Endothelial cell (in vitro differentiated cells): ENCODE data around the gene R3HDM1. TPM values are rescaled to one million over a fixed set of nuclear protein-coding genes. Genes with fewer than 3 reads are reported as not detected.
"Not testable (repeated sequence)": the region's sequence is repeated elsewhere in the genome, so short reads cannot be mapped to it uniquely, and the experiment has no call there.

ENCODE experiments used
- DNase-seq: peaks from one replicate; pipeline ENCODE4 v3.0.0; 2021; ENCODE audit warnings: low spot score
- H3K27ac Mint-ChIP-seq: one replicate; pipeline ENCODE4 v1.8.0; 2021; ENCODE audit warnings: mixed read lengths, inconsistent platforms; ENCODE audit not compliant: unreplicated experiment
- H3K27me3 Mint-ChIP-seq: one replicate; pipeline ENCODE4 v1.8.0; 2021; ENCODE audit warnings: mild to moderate bottlenecking, moderate library complexity, mixed read lengths, inconsistent platforms; ENCODE audit not compliant: unreplicated experiment
- H3K36me3 Mint-ChIP-seq: one replicate; pipeline ENCODE4 v1.8.0; 2021; ENCODE audit warnings: mild to moderate bottlenecking, low read depth, mixed read lengths, inconsistent platforms; ENCODE audit not compliant: unreplicated experiment
- H3K4me1 Mint-ChIP-seq: one replicate; pipeline ENCODE4 v1.8.0; 2021; ENCODE audit warnings: mild to moderate bottlenecking, mixed read lengths, inconsistent platforms; ENCODE audit not compliant: unreplicated experiment
- H3K4me3 Mint-ChIP-seq: one replicate; pipeline ENCODE4 v1.8.0; 2021; ENCODE audit warnings: mild to moderate bottlenecking, mixed read lengths, inconsistent platforms; ENCODE audit not compliant: unreplicated experiment
- H3K9me3 Mint-ChIP-seq: one replicate; pipeline ENCODE4 v1.8.0; 2021; ENCODE audit warnings: mixed read lengths, inconsistent platforms; ENCODE audit not compliant: unreplicated experiment
- CTCF ChIP-seq: fragments of 200-600 bp; sonication (generic); IDR thresholded peaks from one replicate; pipeline ENCODE4 v1.5.0; 2021; ENCODE audit warnings: antibody characterized with exemption; ENCODE audit not compliant: unreplicated experiment
- total RNA-seq: library from RNA; stranded (reverse); fragmentation: NEBNext Ultra II Directional; extraction: Animal tissue kit (Norgen Biotek cat#: 25700); gene quantifications from one replicate; pipeline ENCODE4 v1.2.1, GENCODE V29; 2021; ENCODE audit not compliant: unreplicated experiment

The R3HDM1 gene
- total RNA-seq, 1 donor from 2014 or later = 36.1 TPM

GRCh38 chr2:135689679-135690078 is 158.4 kb downstream of the R3HDM1 start:
- H3K36me3 Mint-ChIP-seq = no peaks in the 10 kb centered on the region
- no peak for DNase-seq
- H3K4me1 Mint-ChIP-seq = peaks cover 8% of the 10 kb centered on the region
- no peaks in the 10 kb centered on the region for H3K9me3 Mint-ChIP-seq
- no peak overlapping the region for H3K27ac Mint-ChIP-seq
- no peaks in the 10 kb centered on the region for H3K27me3 Mint-ChIP-seq
- no peak for TF ChIP-seq CTCF
- H3K4me3 Mint-ChIP-seq = no peak overlapping the region

GRCh38 chr2:135694711-135695110 is 163.4 kb downstream of the R3HDM1 start:
- H3K4me1 Mint-ChIP-seq = peaks cover 16% of the 10 kb centered on the region
- H3K27me3 Mint-ChIP-seq = no peaks in the 10 kb centered on the region
- TF ChIP-seq CTCF = no peak
- H3K4me3 Mint-ChIP-seq = no peak overlapping the region
- peak overlapping the region; percentile 46 for H3K27ac Mint-ChIP-seq
- peaks cover 5% of the 10 kb centered on the region for H3K36me3 Mint-ChIP-seq
- no peaks in the 10 kb centered on the region for H3K9me3 Mint-ChIP-seq
- DNase-seq = no peak

GRCh38 chr2:135698838-135699237 is 167.6 kb downstream of the R3HDM1 start:
- Mint-ChIP-seq H3K36me3 (peaks cover 5% of the 10 kb centered on the region), H3K27me3 (no peaks in the 10 kb centered on the region), H3K27ac (no peak overlapping the region), H3K9me3 (no peaks in the 10 kb centered on the region), H3K4me1 (peaks cover 16% of the 10 kb centered on the region), H3K4me3 (no peak overlapping the region)
- DNase-seq = no peak
- no peak for TF ChIP-seq CTCF

GRCh38 chr2:135701442-135701841 is 170.2 kb downstream of the R3HDM1 start:
- DNase-seq = no peak
- no peaks in the 10 kb centered on the region for H3K9me3 Mint-ChIP-seq
- H3K4me3 Mint-ChIP-seq = no peak overlapping the region
- no peaks in the 10 kb centered on the region for H3K27me3 Mint-ChIP-seq
- no peak overlapping the region for H3K27ac Mint-ChIP-seq
- H3K36me3 Mint-ChIP-seq = no peaks in the 10 kb centered on the region
- no peaks in the 10 kb centered on the region for H3K4me1 Mint-ChIP-seq
- TF ChIP-seq CTCF = no peak

GRCh38 chr2:135703300-135703699 is 172.0 kb downstream of the R3HDM1 start:
- Mint-ChIP-seq H3K4me3 (no peak overlapping the region), H3K27ac (no peak overlapping the region), H3K27me3 (no peaks in the 10 kb centered on the region), H3K36me3 (no peaks in the 10 kb centered on the region), H3K4me1 (no peaks in the 10 kb centered on the region), H3K9me3 (no peaks in the 10 kb centered on the region)
- TF ChIP-seq CTCF = no peak
- DNase-seq = no peak

GRCh38 chr2:135704075-135704474 is 172.8 kb downstream of the R3HDM1 start:
- H3K9me3 Mint-ChIP-seq, H3K4me1 Mint-ChIP-seq, H3K27me3 Mint-ChIP-seq, H3K4me3 Mint-ChIP-seq, H3K27ac Mint-ChIP-seq, DNase-seq, H3K36me3 Mint-ChIP-seq: not testable (repeated sequence)
